Right cardiac atrium (tissue), 5 donors: ENCODE measurements around the gene CKB. TPM values are rescaled to one million over a fixed set of nuclear protein-coding genes. Genes with fewer than 3 reads are reported as not detected.
"Not testable (repeated sequence)": the region's sequence is repeated elsewhere in the genome, so short reads cannot be mapped to it uniquely, and the experiment has no call there.

Experiments
- ATAC-seq, 2 donors: fragments of 200-7000 bp; cut with Tn5 transposase; one replicate each; pipeline versions ENCODE4 v1.8.0 to v1.9.1; 2020; ENCODE audit warnings: moderate library complexity in 2 of 2, mild to moderate bottlenecking in 1 of 2
- DNase-seq, 3 donors: peaks; one replicate each; pipeline ENCODE4 v3.0.0-alpha.2; 2020
- H3K27ac ChIP-seq: one replicate; pipeline ENCODE4 v1.5.1; 2013; ENCODE audit warnings: mild to moderate bottlenecking, low read length, control low read depth, moderate library complexity
- H3K27me3 ChIP-seq: one replicate; pipeline ENCODE4 v1.6.1; 2013; ENCODE audit not compliant: control insufficient read depth, insufficient read depth
- H3K4me1 ChIP-seq: one replicate; pipeline ENCODE4 v1.6.1; 2013; ENCODE audit warnings: low read length; ENCODE audit not compliant: control insufficient read depth, insufficient read depth
- H3K4me3 ChIP-seq: one replicate; pipeline ENCODE4 v1.5.1; 2013; ENCODE audit warnings: low read length, control low read depth
- H3K9me3 ChIP-seq: one replicate; pipeline ENCODE4 v1.6.1; 2013; ENCODE audit warnings: low read length; ENCODE audit not compliant: control insufficient read depth
- WGBS: extraction: QIAGEN DNeasy Blood & Tissue Kit; methylation state at CpG from one replicate; pipeline ENCODE4 v1.1.7; 2013; 5-methylcytosine and 5-hydroxymethylcytosine counted together
- intact Hi-C, 4 donors: fragments of 100-400 bp; cut with DNase I; formaldehyde crosslinking; loops; one replicate each; pipeline versions ENCODE4 v1.11.0 to v1.14.0; 2022 to 2023
- polyA plus RNA-seq: library from polyadenylated mRNA; stranded (reverse); fragments of 200-250 nt; gene quantifications from one replicate; pipeline ENCODE4 v1.2.3, GENCODE V29; 2013
- total RNA-seq, 4 donors: library from RNA; stranded (reverse); fragmentation: NEBNext Ultra II Directional; extraction: Animal tissue kit (Norgen Biotek cat#: 25700); gene quantifications; one replicate each; pipeline ENCODE4 v1.2.1, GENCODE V29; 2021
- donor health status: healthy with polysubstance abuse.
- donor health status: DM: no; HTN: yes; CAD: no.
- donor health status: DM: no; HTN: no; CAD: no.
- donor health status: DM: no; HTN: yes; CAD: no; lungs with severe emphysema.
- donor health status: DM: yes; HTN: yes; CAD: no.

Gene CKB
- total and polyA plus RNA-seq, 5 donors = 478 to 843 (median 594) TPM

DNA sequence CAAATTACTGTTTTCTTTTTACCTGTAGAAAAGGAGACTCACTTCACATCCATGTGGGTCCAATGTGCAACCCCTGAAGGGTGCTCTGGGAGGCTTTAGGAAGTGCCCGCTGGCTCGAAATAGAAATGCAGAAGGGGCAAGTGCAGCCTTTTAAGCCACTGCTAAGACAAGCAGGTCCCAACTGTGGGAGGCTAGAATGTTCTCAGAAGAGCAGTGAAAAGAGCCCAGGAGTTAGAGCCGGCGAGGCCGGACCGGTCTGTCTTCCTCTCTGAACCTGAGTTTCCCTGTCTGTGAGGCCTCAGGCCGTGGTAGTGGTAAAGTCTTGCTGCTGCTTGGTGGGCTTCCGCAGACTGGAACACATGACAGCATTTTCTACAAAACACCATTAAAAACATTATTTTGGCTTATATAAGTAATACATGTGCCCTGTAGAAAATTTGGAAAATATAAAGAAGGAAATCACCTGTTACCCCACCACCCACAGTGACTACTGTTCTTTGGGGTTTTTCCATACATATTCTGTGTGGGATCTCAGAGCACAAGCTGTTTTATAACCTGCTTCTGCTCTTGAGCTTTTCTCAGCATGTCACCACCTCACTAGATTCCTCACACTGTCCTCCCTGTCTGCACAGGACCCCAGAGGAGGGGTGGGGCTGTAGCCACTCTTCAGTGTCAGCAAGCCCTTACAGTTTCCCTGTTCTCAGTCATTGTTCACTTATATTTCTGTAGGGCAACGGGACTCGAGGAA is 6.0 kb downstream of the CKB start:
- WGBS = 64% methylated on average over 10 of the region's 10 CpGs
- ATAC-seq (no peak), DNase-seq (no peak)
- Histone ChIP-seq H3K4me3 (no peak overlapping the region), H3K27me3 (no peaks in the 10 kb centered on the region), H3K27ac (no peak overlapping the region), H3K9me3 (no peaks in the 10 kb centered on the region), H3K4me1 (peaks cover 7% of the 10 kb centered on the region)
- intact Hi-C loops = loop anchor here in 1 of 4 donors (5.0 kb wide), 1 partner anchor 36 kb away; no protein-coding TSS in a partner anchor

DNA sequence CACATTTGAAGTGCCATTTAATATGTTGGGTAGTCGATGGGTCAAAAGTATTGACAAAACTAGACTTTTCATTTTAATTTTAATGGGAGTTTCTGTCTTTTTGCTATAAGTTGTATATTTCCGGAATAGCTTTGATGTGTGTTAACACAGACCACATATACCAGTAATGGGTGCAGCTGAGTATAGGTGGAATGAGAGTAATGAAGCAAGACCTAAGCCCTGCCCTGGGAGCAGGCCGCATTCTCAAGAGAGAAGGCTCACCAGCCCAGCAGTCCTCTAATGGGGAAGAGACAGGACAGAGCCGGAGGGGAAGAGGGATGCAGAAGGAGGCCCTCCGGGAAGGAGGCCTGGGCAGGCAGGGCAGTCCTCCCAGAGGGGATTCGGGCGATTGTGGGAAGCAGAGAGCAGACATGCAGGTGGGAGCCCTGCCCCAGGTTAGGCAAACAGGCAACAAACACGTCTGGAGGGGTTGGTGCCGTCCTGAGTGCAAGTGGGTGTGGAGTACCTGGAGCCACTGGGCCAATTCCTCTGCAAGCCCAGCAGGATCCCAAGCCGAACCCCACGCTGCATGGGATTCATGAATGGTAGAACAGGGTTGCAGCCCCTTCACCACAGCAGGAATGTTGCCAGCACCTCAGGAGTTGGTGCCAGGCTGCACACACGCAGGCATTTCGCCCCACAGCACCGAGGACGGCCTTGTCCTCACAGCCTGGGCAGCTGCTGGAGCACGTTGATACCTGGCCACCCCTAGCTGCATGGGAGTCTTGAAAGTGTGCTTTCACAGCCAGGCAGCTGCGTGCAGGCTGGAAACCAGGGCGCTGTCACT is 7.8 kb downstream of the CKB start:
- Histone ChIP-seq H3K9me3 (no peaks in the 10 kb centered on the region), H3K4me1 (peaks cover 5% of the 10 kb centered on the region), H3K27me3 (no peaks in the 10 kb centered on the region), H3K4me3 (no peak overlapping the region), H3K27ac (no peak overlapping the region)
- 87% methylated on average over 18 of the region's 18 CpGs for WGBS
- intact Hi-C loops = loop anchor here in 1 of 4 donors (5.0 kb wide), 1 partner anchor 37 kb away; no protein-coding TSS in a partner anchor
- peak in 2 of 3 donors; percentile 13 to 31 for DNase-seq
- no peak for ATAC-seq

DNA sequence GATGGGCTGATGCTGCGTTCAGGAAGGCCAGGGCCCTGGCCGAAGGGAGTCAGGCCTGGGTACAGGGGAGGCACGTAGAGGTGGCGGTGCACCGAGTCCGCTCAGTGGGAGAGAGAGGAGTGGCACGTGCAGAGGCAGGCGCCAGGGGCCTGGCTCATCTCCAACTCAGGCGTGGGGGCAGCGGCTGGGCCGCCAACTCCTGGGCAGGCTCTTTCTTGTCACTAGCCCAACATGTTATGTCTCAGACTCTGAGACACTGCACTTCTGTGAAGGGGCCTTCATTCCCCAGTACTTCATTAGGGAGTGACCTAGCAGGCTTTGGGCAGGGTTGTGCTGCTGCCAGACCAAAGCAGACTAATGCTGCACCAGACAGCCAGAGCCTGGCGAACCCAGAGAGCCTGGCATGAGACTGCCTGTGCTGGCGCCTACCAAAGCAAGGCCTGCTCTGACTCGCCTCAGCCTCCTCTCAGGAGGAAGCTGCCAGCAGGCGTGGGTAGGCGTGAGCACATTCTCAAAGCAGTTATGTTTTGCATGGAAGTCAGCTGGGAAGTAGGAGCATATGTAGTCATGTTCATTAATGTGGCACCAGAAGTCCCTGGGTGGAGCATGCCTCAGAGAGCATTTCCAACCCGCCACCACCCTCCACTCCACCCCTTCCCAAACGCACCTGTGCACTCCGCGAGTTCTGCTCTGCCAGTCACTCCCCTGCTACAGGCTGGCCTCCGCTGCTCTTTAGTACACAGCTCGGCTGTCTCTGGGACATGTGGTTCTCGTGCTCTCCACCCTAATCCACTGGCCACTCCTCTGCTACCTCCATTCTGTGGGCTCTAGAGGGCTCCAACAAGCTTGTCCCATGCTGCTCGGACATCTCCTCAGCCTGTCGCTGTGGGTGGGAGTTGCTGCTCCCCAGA is 9.7 kb downstream of the CKB start:
- intact Hi-C loops = no loop called here
- peak overlapping the region; percentile 73 for H3K27ac ChIP-seq
- 45% methylated on average over 25 of the region's 25 CpGs for WGBS
- H3K4me1 ChIP-seq = peaks cover 1% of the 10 kb centered on the region
- no peaks in the 10 kb centered on the region for H3K9me3 ChIP-seq
- no peaks in the 10 kb centered on the region for H3K27me3 ChIP-seq
- peak; percentile 59 to 70 for ATAC-seq
- H3K4me3 ChIP-seq = no peak overlapping the region
- DNase-seq = peak in 2 of 3 donors; percentile 68 to 89

DNA sequence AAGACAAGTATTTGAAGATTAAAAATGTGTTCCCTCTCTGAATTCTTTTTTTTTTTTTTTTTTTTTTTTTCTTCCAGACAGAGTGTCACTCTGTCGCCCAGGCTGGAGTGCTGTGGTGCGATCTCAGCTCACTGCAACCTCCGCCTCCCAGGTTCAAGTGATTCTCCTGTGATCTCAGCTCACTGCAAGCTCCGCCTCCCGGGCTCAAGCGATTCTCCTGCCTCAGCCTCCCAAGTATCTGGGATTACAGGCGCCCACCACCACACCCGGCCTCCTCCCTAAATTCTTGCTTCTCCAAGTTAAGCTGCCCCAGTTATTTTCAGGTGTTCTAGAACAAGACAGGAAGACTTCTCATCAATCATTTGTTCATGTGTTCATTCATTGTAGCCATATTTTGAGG is 10.4 kb downstream of the CKB start:
- intact Hi-C loops, H3K9me3 ChIP-seq, H3K4me3 ChIP-seq, H3K27me3 ChIP-seq, H3K4me1 ChIP-seq, DNase-seq, ATAC-seq: not testable (repeated sequence)
- H3K27ac ChIP-seq = peak overlapping the region; percentile 73
- 94% methylated on average over 8 of the region's 8 CpGs for WGBS

DNA sequence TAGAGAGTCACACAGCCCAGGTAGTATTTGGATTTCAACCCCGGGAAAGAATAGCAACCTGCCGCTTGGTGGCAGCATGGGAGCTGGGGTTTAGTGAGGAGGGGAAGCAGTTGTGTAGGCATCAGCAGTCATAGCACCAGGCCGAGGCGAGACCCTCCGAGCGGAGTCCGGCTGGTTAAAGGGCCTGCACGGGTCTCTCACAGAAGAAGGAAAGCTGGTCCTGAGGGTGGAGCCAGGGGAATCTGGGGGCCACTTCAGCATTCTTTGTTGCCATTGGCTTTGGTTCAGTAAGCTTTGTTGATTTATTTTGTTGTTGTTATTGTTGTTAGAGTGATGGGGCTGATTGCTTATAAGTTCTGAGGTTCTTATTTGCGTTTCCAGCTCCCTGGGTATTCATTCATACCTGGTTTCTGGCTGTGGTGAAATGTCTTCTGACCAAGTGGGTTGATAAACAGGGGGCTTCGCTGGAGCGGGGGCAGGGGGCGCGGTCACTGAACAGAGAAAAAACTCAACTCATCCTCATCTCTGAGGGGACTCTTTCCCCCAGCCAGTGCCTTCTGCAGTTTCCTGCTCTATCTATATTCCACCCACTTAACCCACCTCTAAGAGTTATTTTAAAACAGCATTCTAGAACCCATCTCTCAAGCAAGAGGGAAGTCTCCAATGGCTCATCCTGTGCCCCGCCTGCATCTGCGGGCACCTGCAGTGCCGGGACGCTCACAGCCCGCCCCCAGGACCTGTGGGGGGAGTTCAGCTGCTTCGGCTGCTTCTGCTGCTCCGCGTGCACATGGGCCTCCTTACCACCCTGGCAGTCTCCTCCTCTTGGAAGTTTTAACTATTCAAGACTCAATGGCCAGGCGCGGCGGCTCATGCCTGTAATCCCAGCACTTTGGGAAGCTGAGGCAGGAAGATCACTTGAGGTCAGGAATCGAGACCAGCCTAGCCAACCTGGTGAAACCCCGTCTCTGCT is 11.6 kb downstream of the CKB start:
- H3K27ac ChIP-seq = no peak overlapping the region
- H3K27me3 ChIP-seq = no peaks in the 10 kb centered on the region
- H3K4me3 ChIP-seq = no peak overlapping the region
- 88% methylated on average over 26 of the region's 26 CpGs for WGBS
- ATAC-seq (no peak), DNase-seq (no peak)
- intact Hi-C loops = no loop called here
- no peaks in the 10 kb centered on the region for H3K4me1 ChIP-seq
- no peaks in the 10 kb centered on the region for H3K9me3 ChIP-seq

DNA sequence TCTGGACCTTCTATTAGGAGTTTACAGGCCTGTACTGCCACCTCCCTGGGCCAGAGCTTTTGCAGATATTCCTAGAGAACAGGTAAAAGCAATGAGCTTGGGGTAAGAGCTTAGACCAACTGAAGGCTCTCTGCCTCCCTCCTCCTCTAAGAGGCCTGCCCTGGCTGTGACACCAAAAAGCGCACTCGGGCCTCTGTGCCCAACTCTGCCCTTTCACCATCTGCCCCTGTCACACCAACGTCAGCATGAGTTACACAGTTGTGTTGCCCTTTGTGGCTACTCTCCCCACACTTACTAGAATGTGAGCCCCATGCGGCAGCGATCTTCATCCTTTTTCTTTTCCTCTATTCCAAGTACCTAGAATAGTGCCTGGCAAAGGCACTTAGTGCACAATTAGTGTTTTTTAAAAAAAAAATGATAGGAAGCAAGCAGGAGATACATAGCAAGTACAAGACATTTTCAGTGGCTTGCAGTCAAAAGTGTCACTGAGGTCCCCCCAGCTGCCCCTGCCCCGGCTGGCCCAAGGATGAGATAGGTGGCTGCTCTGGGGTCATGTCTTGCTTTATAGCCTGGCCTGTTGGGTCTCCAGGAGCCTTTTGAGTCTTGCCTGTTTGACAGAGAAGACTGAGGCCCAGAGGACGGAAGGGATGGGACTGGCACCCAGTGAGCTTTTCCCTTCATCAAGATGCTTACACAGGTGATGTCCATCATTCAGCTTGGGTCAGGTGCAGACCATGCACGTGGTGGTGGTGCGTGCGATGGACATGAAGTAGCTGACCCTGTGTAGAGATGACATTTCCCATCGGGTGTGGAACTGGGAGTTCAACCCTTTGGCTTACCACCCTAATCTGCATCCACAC is 12.5 kb downstream of the CKB start:
- H3K27me3 ChIP-seq = no peaks in the 10 kb centered on the region
- intact Hi-C loops = no loop called here
- H3K27ac ChIP-seq = no peak overlapping the region
- 89% methylated on average over 11 of the region's 11 CpGs for WGBS
- H3K4me3 ChIP-seq = no peak overlapping the region
- H3K9me3 ChIP-seq = no peaks in the 10 kb centered on the region
- ATAC-seq (no peak), DNase-seq (no peak)
- no peaks in the 10 kb centered on the region for H3K4me1 ChIP-seq

DNA sequence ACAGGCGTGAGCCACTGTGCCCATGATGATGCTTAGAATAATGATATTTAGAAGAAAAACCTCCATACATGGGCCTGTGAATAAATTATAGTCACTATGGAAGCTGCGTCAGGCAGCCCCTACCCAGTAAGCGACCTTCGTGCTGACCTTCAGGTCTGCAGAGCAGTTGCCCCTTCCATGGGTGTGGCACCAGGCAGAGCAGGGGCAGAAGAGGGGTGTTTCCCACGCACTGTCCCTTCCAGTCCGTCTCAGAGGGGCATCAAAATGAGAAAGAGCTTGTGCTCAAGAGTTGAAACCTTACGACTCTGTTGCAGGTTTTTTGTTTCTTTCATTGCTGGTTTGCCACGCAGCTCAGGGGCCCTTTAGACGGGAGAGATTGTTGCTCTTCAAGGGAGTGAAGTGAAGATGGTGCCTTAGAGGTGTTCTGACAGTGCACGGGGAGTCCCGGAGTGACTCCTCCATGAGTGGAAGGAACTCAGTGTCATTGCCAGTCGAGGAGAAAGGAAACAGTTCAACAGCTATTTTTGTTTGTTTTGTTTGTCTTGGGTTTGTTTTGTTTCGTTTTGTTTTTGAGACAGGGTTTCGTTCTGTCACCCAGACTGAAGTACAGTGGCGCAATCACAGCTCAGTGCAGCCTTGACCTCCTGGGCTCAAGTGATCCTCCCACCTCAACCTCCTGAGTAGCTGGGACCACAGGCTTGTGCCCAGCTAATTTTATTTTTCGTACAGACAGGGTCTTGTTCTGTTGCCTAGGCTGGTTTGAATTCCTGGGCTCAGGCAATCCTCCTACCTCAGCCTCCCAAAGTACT is 13.9 kb downstream of the CKB start:
- WGBS = 77% methylated on average over 16 of the region's 16 CpGs
- Histone ChIP-seq H3K4me3 (no peak overlapping the region), H3K27me3 (no peaks in the 10 kb centered on the region), H3K4me1 (no peaks in the 10 kb centered on the region), H3K9me3 (no peaks in the 10 kb centered on the region), H3K27ac (peak overlapping the region; percentile 6)
- intact Hi-C loops = no loop called here
- DNase-seq = no peak
- no peak for ATAC-seq

DNA sequence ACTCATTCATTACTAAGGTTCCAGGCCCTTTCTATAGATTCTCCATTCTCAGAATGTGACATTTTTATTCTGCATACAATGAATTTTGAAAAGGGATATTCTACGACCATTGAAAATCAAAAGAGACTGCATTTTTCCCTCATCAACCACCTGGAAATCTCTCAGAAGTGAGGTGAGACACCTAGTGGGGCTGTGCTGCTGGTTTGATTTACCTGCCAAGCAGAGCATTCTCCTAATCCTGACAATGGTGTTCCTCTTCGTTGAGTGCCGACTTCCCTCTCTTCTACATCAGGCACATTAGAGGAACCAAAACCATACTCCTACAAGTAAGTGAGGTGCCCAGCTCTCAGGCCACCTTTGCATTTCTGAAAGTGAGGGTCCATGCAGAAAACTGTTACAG is 14.9 kb downstream of the CKB start:
- H3K27me3 ChIP-seq = no peaks in the 10 kb centered on the region
- H3K4me3 ChIP-seq = no peak overlapping the region
- 81% methylated on average over 3 of the region's 3 CpGs for WGBS
- DNase-seq = no peak
- no peak overlapping the region for H3K27ac ChIP-seq
- H3K9me3 ChIP-seq = no peaks in the 10 kb centered on the region
- intact Hi-C loops = no loop called here
- no peaks in the 10 kb centered on the region for H3K4me1 ChIP-seq
- no peak for ATAC-seq
